ENCODE results near the gene TAGLN2.

The TAGLN2 gene

GRCh38 chr1:159935305-159935704, 10.0 kb upstream of the TAGLN2 start:
- DNase-seq (ENCODE audit: low spot score), result no peak

GRCh38 chr1:159934136-159935039, 9.1 kb upstream of the TAGLN2 start:
- no peak for DNase-seq (ENCODE audit: low spot score)

- DNase-seq (ENCODE audit: low spot score), result no peak
These were observed 8.0 kb upstream of the TAGLN2 start for GRCh38 chr1:159933347-159933746.

- DNase-seq (ENCODE audit: low spot score), result no peak
These were observed 7.3 kb upstream of the TAGLN2 start for GRCh38 chr1:159932296-159933285.

GRCh38 chr1:159931795-159932173, 6.5 kb upstream of the TAGLN2 start:
- DNase-seq (ENCODE audit: low spot score), result no peak

- DNase-seq (ENCODE audit: low spot score), result no peak
These were observed 5.9 kb upstream of the TAGLN2 start for GRCh38 chr1:159931101-159931794.

GRCh38 chr1:159930634-159931033, 5.3 kb upstream of the TAGLN2 start:
- no peak for DNase-seq (ENCODE audit: low spot score)

GRCh38 chr1:159930216-159930615, 4.9 kb upstream of the TAGLN2 start:
- DNase-seq (ENCODE audit: low spot score), result no peak

- no peak for DNase-seq (ENCODE audit: low spot score)
These were observed 4.1 kb upstream of the TAGLN2 start for GRCh38 chr1:159929155-159930051.

- no peak for DNase-seq (ENCODE audit: low spot score)
These were observed 3.3 kb upstream of the TAGLN2 start for GRCh38 chr1:159928491-159929050.

GRCh38 chr1:159927849-159928431, 2.6 kb upstream of the TAGLN2 start:
- DNase-seq (ENCODE audit: low spot score), result no peak

- no peak for DNase-seq (ENCODE audit: low spot score)
These were observed 2.0 kb upstream of the TAGLN2 start for GRCh38 chr1:159927211-159927848.

GRCh38 chr1:159925719-159926078, 392 bp upstream of the TAGLN2 start:
- DNase-seq (ENCODE audit: low spot score), result no peak

GRCh38 chr1:159924025-159924790, 1.1 kb downstream of the TAGLN2 start:
- no peak for DNase-seq (ENCODE audit: low spot score)

- DNase-seq (ENCODE audit: low spot score), result no peak
These were observed 1.9 kb downstream of the TAGLN2 start for GRCh38 chr1:159923203-159924024.

- DNase-seq (ENCODE audit: low spot score), result no peak
These were observed 2.6 kb downstream of the TAGLN2 start for GRCh38 chr1:159922511-159923202.

- DNase-seq (ENCODE audit: low spot score), result no peak
These were observed 3.4 kb downstream of the TAGLN2 start for GRCh38 chr1:159921700-159922504.

All from globus pallidus (tissue), 1 donor.